NB4 (cell line): ENCODE measurements around the gene RORB.

Source experiments
- DNase-seq: peaks from one replicate; pipeline ENCODE4 v3.0.0; 2010; ENCODE audit warnings: low read depth
- H3K4me3 ChIP-seq: one replicate; pipeline ENCODE4 v1.5.1; 2011; ENCODE audit warnings: mild to moderate bottlenecking, low read depth, low read length, moderate library complexity
- MYC ChIP-seq: IDR thresholded peaks from 2 replicates; pipeline ENCODE4 v1.6.1; 2011; ENCODE audit warnings: low read depth, low read length
- POLR2A ChIP-seq: IDR thresholded peaks from 2 replicates; pipeline ENCODE4 v1.6.1; 2011; ENCODE audit warnings: mild to moderate bottlenecking; ENCODE audit not compliant: insufficient read length; ENCODE audit errors: extremely low read depth
- TF ChIP-seq, protein P1 (sequence below): IDR thresholded peaks from one replicate; pipeline ENCODE4 v1.5.1; 2012; ENCODE audit warnings: low read depth, low read length
- TF ChIP-seq, protein P2 (sequence below): IDR thresholded peaks from 2 replicates; pipeline ENCODE4 v1.6.1; 2011; ENCODE audit warnings: low read depth, low read length

RORB gene

DNA sequence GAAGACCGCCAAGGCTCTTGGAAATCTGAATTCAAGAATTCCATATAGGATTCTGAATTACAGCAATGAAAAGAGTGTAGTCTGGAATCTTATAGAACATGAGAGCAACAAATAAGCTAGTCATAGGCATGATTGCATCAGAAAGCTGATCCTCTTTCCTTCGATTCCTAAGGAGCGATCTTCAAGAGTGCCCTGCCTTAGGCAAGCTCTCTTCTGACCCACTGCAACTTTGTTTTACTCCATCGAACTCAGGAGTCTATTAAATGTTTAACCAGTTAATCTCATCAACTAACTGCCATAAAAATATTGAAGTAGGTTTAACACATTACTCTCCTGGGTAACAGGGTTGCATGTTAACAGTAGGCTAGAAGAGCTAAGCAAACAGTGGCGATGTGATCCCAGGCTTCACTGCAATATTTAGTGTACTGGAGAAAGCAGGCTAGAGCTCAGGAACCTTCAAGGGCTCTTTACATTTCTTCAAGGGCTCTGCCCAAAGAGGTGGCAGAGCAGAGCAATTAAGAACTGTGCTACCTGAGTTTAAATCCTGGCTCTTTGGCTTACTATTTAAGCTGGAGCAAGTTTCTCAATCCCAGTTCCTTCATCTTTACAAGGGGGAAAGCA, 146.3 kb downstream of the RORB start:
- TF ChIP-seq, protein P1, sequence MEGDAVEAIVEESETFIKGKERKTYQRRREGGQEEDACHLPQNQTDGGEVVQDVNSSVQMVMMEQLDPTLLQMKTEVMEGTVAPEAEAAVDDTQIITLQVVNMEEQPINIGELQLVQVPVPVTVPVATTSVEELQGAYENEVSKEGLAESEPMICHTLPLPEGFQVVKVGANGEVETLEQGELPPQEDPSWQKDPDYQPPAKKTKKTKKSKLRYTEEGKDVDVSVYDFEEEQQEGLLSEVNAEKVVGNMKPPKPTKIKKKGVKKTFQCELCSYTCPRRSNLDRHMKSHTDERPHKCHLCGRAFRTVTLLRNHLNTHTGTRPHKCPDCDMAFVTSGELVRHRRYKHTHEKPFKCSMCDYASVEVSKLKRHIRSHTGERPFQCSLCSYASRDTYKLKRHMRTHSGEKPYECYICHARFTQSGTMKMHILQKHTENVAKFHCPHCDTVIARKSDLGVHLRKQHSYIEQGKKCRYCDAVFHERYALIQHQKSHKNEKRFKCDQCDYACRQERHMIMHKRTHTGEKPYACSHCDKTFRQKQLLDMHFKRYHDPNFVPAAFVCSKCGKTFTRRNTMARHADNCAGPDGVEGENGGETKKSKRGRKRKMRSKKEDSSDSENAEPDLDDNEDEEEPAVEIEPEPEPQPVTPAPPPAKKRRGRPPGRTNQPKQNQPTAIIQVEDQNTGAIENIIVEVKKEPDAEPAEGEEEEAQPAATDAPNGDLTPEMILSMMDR, result no peak
- no peak for TF ChIP-seq POLR2A
- TF ChIP-seq, protein P2, sequence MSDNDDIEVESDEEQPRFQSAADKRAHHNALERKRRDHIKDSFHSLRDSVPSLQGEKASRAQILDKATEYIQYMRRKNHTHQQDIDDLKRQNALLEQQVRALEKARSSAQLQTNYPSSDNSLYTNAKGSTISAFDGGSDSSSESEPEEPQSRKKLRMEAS, result no peak
- H3K4me3 ChIP-seq, result no peak overlapping the region
- no peak for DNase-seq

DNA sequence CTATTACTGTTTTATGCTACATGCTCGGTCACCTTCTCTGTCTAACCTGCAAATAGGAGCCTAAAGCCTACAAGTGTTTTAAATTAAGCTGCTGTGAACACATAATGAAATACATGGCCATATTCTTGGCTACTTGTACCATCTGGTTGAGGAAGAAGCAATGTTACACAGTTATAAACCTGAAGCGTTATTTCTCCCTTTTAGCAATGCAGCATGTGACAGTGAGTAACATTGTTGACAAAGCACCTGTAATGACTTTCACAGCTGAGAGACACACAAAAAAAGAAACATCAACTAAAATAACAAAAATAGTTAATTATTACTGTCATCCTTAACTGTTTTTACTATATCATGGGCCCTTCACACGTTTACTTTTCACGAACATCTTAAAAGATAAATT, 146.9 kb downstream of the RORB start:
- TF ChIP-seq, protein P1, result no peak
- TF ChIP-seq POLR2A, result no peak
- TF ChIP-seq MYC, result no peak
- TF ChIP-seq, protein P2, result no peak
- no peak overlapping the region for H3K4me3 ChIP-seq
- DNase-seq, result no peak

DNA sequence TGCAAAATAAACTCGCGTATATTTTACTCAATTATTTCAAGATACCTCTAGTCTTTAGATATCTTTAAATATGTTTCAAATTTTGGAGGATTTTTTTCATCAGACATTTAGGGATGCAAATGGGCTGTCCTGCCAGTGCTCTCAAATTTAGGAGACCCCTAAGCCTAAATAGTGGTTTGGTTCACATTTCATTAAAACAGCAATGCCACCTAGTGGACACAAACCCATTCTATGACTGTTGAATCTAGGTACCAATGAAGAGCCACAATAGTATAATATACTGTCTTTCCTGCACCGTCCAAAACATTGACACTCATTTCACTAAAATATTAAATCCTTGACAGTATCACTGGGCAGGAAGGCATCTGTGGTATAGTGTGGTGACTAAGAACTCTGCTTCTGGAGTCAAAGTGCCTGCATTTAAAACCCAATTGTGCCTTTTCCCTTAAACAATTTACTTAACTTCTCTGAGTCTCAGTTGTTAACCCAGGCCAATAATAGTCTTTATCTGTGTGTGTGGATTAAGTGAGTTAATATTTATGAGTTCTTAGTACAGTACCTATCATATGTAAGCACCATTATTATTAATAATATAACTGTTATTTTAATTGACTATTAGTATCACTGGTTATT, 148.0 kb downstream of the RORB start:
- no peak overlapping the region for H3K4me3 ChIP-seq
- TF ChIP-seq, protein P2, result no peak
- TF ChIP-seq, protein P1, result peak; percentile 27
- DNase-seq, result peak; percentile 14

DNA sequence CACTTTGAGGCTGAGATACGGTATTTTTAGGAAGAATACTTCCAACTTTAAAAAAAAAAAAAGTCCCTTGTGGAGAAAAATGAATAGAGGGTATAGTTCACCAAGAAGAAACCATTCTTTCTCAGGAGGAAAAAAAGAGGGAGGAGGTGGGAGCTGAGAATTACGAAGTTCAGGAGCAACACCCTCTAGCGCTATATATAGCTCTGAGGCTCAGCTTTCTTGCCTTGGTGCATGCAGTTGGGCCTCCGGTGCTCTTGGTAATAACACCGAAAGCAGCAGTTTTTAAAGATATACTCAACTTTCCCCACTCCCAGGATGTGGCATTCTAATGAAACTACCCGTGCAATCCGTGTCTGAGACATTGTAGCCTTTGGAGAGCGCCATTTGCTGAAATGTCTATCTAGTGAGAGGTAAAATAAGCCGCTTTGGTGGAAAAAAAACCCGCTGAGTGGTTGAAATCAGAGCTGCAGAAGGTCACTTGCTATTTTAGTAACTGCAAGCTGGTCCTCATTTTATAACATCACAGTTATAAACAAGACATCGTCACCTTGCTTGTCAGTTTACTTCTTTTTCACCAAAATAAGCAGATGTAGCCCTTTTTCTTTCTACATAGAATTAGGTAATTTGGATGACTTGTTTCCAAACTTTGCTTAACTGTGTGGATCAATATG, 156.4 kb downstream of the RORB start:
- TF ChIP-seq MYC (no peak), POLR2A (no peak)
- TF ChIP-seq, protein P1, result no peak
- TF ChIP-seq, protein P2, result no peak
- H3K4me3 ChIP-seq, result no peak overlapping the region
- no peak for DNase-seq

DNA sequence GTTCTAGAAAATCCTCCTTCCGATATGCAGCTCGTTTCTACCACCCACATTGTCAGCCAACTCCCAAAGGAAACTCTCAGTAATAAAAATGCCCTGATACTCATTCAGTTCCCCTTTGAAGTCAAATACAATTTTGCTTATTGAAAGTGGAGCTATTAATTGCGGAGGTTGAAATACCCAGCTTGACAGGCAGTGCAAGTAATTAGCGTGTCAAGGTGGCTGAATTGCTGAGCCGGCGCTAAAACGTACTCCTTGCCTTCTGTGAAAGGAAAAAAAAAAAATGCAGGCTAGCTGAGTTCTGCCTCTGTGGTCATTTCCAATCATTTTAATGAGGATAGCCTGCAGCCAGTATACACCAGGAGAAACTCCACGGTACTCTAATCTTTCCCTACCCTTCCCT, 165.5 kb downstream of the RORB start:
- H3K4me3 ChIP-seq, result no peak overlapping the region
- DNase-seq, result no peak
- TF ChIP-seq, protein P1, result no peak
- TF ChIP-seq MYC, result no peak
- no peak for TF ChIP-seq POLR2A
- TF ChIP-seq, protein P2, result no peak

DNA sequence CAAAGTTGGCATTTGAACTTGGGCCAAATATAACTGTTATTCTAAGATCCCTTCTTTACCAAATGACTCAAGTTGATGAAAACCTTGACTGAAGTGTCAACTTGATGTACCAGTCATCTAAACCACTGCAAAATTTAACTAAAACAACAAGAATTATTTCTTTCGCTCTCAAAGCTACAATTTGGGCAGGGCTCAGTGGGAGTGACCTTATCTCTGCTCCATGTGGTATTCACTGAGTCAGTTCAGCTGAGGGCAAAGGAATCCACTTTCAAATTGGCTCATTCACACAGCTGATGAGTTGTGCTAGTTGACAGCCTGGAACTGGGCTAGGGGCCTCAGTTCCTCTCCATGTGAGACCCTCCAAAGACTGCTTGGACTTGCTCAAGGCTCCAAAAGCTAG, 166.3 kb downstream of the RORB start:
- no peak for DNase-seq
- TF ChIP-seq, protein P2, result no peak
- TF ChIP-seq POLR2A (no peak), MYC (no peak)
- TF ChIP-seq, protein P1, result no peak
- no peak overlapping the region for H3K4me3 ChIP-seq
